ENCODE data around the gene NDUFAF2. TPM values are rescaled to one million over a fixed set of nuclear protein-coding genes. Genes with fewer than 3 reads are reported as not detected.

Gene NDUFAF2, protein sequence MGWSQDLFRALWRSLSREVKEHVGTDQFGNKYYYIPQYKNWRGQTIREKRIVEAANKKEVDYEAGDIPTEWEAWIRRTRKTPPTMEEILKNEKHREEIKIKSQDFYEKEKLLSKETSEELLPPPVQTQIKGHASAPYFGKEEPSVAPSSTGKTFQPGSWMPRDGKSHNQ
- total RNA-seq: 10 to 100 TPM; 28.0 to 38.2 (median 31.2) TPM

DNA sequence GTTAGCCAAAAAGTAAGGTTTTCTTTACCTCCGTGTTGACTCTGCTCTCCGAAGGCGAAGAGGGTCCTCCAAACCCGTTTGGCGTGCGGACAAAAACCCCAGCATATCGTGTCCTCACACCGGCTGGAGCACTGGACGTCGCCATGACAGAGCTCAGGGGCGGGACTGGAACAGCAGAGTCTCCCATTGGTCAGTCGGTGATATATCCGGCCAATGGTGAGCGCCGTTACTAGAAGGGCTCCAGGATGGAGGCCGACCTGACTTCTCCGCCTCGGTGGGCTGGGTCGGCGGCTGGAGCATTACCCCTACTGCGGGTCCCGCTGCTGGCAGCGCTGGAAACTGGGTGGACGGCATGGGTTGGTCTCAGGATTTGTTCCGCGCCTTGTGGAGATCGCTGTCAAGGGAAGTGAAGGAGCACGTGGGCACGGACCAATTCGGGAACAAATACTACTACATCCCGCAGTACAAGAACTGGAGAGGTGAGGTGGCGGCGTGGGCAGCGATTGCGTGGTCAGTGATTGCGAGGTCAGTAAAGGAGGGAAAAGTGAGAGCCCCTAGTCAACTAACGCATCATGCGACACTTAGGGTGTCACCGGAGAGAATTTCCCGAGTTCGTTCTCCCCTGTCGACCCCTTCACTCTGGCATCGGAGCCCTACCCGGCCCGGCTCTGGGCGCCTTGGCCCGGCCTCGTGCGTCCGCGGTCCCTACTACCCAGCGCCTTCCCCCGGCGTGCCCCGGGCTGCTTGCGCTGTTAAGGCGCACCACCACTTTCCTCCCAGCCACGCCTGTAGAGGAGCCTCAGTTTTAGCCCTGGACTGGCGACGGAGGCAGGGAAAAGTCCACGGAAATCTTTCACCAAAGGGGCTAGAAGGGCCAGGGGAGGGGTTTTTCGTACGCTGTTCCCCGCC, at the start of gene NDUFAF2, which contains the start of gene ERCC8:
NDUFAF2 (plus strand) TSS at position 302 of the 909 bp plus-strand sequence; CDS start at position 353, 51 bp downstream.
ERCC8 (minus strand) TSS at position 167 of the 909 bp plus-strand sequence; CDS start at position 105, 62 bp downstream.
- peak; percentile 65 for DNase-seq
- Histone ChIP-seq H3K36me3 (no peaks in the 10 kb centered on the region), H3K9me3 (no peaks in the 10 kb centered on the region), H3K27me3 (no peaks in the 10 kb centered on the region), H3K27ac (peak within 1 kb of the TSS; percentile 82 to 91 (median 90)), H3K4me3 (peak within 1 kb of the TSS; percentile 70 to 91 (median 74)), H3K4me1 (peaks cover 4 to 30% (median 18%) of the 10 kb centered on the region in 3 donors)
- WGBS, 2 donors: 0% methylated on average over 17 to 27 of the region's 64 CpGs
- TF ChIP-seq POLR2A (IDR thresholded peaks at IDR 0.05): peak in 2 of 4 donors; percentile 40 to 71
- TF ChIP-seq, protein P1, sequence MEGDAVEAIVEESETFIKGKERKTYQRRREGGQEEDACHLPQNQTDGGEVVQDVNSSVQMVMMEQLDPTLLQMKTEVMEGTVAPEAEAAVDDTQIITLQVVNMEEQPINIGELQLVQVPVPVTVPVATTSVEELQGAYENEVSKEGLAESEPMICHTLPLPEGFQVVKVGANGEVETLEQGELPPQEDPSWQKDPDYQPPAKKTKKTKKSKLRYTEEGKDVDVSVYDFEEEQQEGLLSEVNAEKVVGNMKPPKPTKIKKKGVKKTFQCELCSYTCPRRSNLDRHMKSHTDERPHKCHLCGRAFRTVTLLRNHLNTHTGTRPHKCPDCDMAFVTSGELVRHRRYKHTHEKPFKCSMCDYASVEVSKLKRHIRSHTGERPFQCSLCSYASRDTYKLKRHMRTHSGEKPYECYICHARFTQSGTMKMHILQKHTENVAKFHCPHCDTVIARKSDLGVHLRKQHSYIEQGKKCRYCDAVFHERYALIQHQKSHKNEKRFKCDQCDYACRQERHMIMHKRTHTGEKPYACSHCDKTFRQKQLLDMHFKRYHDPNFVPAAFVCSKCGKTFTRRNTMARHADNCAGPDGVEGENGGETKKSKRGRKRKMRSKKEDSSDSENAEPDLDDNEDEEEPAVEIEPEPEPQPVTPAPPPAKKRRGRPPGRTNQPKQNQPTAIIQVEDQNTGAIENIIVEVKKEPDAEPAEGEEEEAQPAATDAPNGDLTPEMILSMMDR (IDR thresholded peaks at IDR 0.05): no peak
- intact Hi-C loops (cut with DNase I): no loop called here

DNA sequence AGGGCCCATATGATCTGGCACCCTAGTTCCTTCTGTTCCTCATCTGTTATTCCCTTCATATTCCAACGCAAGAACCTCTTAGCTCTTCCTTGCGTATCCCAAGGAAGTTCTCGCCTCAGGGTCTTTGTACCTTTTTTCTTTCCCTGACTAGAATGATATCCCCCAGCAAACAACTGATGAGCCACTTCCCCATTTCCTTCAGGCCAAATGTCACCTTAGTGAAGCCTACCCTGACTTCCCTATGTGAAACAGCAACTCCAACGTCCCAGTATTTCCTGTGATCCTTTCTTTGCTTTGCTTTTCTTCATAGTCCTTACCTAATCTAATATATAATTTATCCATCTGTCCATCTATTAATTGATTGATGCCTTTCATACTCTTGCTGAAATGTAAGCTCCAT, 48.0 kb upstream of the NDUFAF2 start:
- intact Hi-C loops (cut with DNase I): no loop called here
- no peaks in the 10 kb centered on the region for H3K9me3 ChIP-seq
- H3K4me3 ChIP-seq: no peak overlapping the region
- peaks cover 0 to 69% (median 0%) of the 10 kb centered on the region in 3 donors for H3K36me3 ChIP-seq
- no peak overlapping the region for H3K27ac ChIP-seq
- no peaks in the 10 kb centered on the region for H3K4me1 ChIP-seq
- no peak for DNase-seq
- H3K27me3 ChIP-seq: no peaks in the 10 kb centered on the region
- 87 to 90% methylated on average over 4 of the region's 4 CpGs for WGBS, 2 donors
- TF ChIP-seq POLR2A (IDR thresholded peaks at IDR 0.05): no peak
- TF ChIP-seq, protein P1 (IDR thresholded peaks at IDR 0.05): no peak

DNA sequence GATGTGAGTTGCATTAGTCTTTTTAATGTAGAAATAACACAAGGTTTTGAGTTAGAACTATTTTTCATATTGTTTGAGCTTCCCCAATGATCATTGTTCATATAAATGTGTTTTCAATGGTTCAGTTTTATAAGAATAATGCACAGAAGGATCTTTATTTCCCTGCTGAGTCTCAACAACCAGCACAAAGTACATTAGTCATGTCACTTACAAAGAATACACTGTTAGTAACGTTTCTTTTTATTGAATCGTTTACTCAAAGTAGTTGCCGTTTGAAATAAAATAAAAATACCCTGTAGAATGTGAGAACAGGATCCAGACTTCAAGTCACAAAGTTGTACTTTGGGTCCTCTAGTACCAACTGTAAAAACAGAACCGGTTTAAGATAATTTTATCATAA, 41.6 kb upstream of the NDUFAF2 start:
- Histone ChIP-seq H3K4me1 (no peaks in the 10 kb centered on the region), H3K4me3 (no peak overlapping the region), H3K9me3 (no peaks in the 10 kb centered on the region), H3K36me3 (peaks cover 0 to 12% (median 0%) of the 10 kb centered on the region in 3 donors), H3K27ac (no peak overlapping the region), H3K27me3 (no peaks in the 10 kb centered on the region)
- WGBS, 2 donors: 77 to 78% methylated on average over 4 of the region's 4 CpGs
- no peak for DNase-seq
- intact Hi-C loops (cut with DNase I): no loop called here
- TF ChIP-seq POLR2A (IDR thresholded peaks at IDR 0.05): no peak
- TF ChIP-seq, protein P1 (IDR thresholded peaks at IDR 0.05): no peak

DNA sequence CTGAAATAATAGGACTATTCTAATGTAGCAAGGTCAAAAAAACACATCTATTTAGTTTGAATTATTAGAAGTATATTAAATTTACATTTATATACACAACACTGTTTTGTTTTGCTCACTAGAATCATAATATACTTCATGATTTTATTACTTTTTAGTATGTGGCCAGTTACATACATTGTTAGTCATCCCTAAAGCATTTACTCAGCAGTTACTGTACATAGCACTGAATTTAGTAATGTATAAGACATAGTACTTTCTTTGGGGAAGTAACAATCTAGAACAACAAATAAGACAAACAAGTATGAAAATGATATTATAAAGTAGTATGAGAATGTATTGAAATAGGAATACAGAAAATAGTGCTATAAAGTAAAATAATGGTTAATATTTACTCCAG, 28.4 kb upstream of the NDUFAF2 start:
- no peak overlapping the region for H3K4me3 ChIP-seq
- no peak for DNase-seq
- H3K4me1 ChIP-seq: no peaks in the 10 kb centered on the region
- H3K36me3 ChIP-seq: peaks cover 0 to 53% (median 0%) of the 10 kb centered on the region in 3 donors
- intact Hi-C loops (cut with DNase I): no loop called here
- H3K27me3 ChIP-seq: no peaks in the 10 kb centered on the region
- TF ChIP-seq, protein P1 (IDR thresholded peaks at IDR 0.05): no peak
- TF ChIP-seq POLR2A (IDR thresholded peaks at IDR 0.05): no peak
- H3K9me3 ChIP-seq: no peaks in the 10 kb centered on the region
- H3K27ac ChIP-seq: no peak overlapping the region

DNA sequence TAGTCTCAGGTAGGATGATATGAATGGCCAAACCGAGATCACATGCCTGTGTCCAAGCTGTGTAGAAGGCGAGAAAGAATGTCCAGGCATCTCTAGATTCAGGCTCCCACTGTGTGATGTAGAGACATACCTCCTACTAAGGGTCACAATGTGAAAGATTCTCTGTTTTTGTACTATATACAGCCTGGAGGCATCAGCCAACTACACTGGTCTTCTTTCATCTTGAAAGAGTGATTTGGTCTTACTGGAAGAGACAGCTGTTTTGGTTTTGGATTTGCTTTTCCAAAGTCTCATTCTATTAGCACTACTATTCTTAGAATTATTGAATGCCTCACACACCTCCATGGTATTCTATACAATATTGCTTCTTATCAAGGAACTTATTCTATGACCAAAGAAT, 26.5 kb upstream of the NDUFAF2 start:
- no peak overlapping the region for H3K4me3 ChIP-seq
- H3K27me3 ChIP-seq: no peaks in the 10 kb centered on the region
- no peaks in the 10 kb centered on the region for H3K4me1 ChIP-seq
- WGBS, 2 donors: 96 to 100% methylated on average over 2 of the region's 2 CpGs
- peaks cover 0 to 55% (median 0%) of the 10 kb centered on the region in 3 donors for H3K36me3 ChIP-seq
- no peak for DNase-seq
- TF ChIP-seq POLR2A (IDR thresholded peaks at IDR 0.05): no peak
- TF ChIP-seq, protein P1 (IDR thresholded peaks at IDR 0.05): no peak
- intact Hi-C loops (cut with DNase I): no loop called here
- H3K27ac ChIP-seq: no peak overlapping the region
- no peaks in the 10 kb centered on the region for H3K9me3 ChIP-seq

All from esophagus squamous epithelium (tissue), 5 donors.